SH-SY5Y (cell line): ENCODE data around the gene PPM1M.

ENCODE experiments used
- GATA2 ChIP-seq: IDR thresholded peaks from 2 replicates; pipeline ENCODE4 v1.6.1; 2011; ENCODE audit warnings: mild to moderate bottlenecking, low read depth, low read length
- GATA3 ChIP-seq: IDR thresholded peaks from 2 replicates; pipeline ENCODE4 v1.6.1; 2011; ENCODE audit warnings: low read depth, mild to moderate bottlenecking, low read length, moderate library complexity

- TF ChIP-seq GATA2 (no peak), GATA3 (no peak)
Measured at GRCh38 chr3:52230889-52231499, 14.6 kb upstream of the PPM1M start.
